Uterus (tissue), 4 donors: ENCODE measurements around the gene DOK6. TPM values are rescaled to one million over a fixed set of nuclear protein-coding genes. Genes with fewer than 3 reads are reported as not detected.

Experiments used
- DNase-seq, 2 donors: peaks; one replicate each; pipeline ENCODE4 v3.0.0-alpha.2; 2019 to 2020
- H3K27ac ChIP-seq, 2 donors: fragments of 200-600 bp; sonication (generic); 1 replicate in 1 of 2; 2 replicates in 1 of 2; pipeline ENCODE4 v1.5.1; 2016 to 2018
- H3K27me3 ChIP-seq, 2 donors: fragments of 200-600 bp; sonication (generic); one replicate each; pipeline ENCODE4 v1.5.1; 2018 to 2019; ENCODE audit warnings: control low read depth in 1 of 2
- H3K36me3 ChIP-seq, 2 donors: fragments of 200-600 bp; sonication (generic); one replicate each; pipeline ENCODE4 v1.5.1; 2019; ENCODE audit warnings: control low read depth in 1 of 2
- H3K4me1 ChIP-seq, 2 donors: fragments of 200-600 bp; sonication (generic); one replicate each; pipeline ENCODE4 v1.5.1; 2018 to 2019; ENCODE audit warnings: control low read depth in 1 of 2
- H3K4me3 ChIP-seq, 2 donors: fragments of 200-600 bp; sonication (generic); 1 replicate in 1 of 2; 2 replicates in 1 of 2; pipeline ENCODE4 v1.5.1; 2018 to 2019; ENCODE audit warnings: mild to moderate bottlenecking in 1 of 2
- H3K9me3 ChIP-seq, 2 donors: fragments of 200-600 bp; sonication (generic); one replicate each; pipeline ENCODE4 v1.5.1; 2019; ENCODE audit warnings: control low read depth in 1 of 2
- POLR2A ChIP-seq, 2 donors: fragments of 450-650 bp; IDR thresholded peaks; one replicate each; pipeline ENCODE4 v1.6.1; 2016; ENCODE audit warnings: antibody characterized with exemption in 2 of 2, mild to moderate bottlenecking in 1 of 2, moderate library complexity in 1 of 2
- intact Hi-C: fragments of 100-400 bp; cut with DNase I; formaldehyde crosslinking; loops from one replicate; pipeline ENCODE4 v1.15.1; 2023; ENCODE audit warnings: low total_unique reads
- total RNA-seq, 4 donors: library from RNA; depleted of rRNA in 3 of 4; stranded (reverse); fragments of >200 nt in 3 of 4; gene quantifications; one replicate each; pipeline versions ENCODE4 v1.1.0 to v1.2.4, GENCODE V29; 2014 to 2023
- TF ChIP-seq, protein P1 (sequence below), 4 experiments: fragments of 200-600 bp in 2 of 4; fragments of 450-650 bp in 2 of 4; sonication (generic) in 2 of 4; IDR thresholded peaks; one replicate each; pipeline ENCODE4 v1.5.1; 2016 to 2019; ENCODE audit warnings: antibody characterized with exemption in 4 of 4, mild to moderate bottlenecking in 2 of 4, moderate library complexity in 1 of 4
- donor health status: DM: yes; HTN: yes; CAD: no.

The DOK6 gene
- total RNA-seq, 4 donors from 2014 or later = 0.26 to 9.5 (median 1.4) TPM

DNA sequence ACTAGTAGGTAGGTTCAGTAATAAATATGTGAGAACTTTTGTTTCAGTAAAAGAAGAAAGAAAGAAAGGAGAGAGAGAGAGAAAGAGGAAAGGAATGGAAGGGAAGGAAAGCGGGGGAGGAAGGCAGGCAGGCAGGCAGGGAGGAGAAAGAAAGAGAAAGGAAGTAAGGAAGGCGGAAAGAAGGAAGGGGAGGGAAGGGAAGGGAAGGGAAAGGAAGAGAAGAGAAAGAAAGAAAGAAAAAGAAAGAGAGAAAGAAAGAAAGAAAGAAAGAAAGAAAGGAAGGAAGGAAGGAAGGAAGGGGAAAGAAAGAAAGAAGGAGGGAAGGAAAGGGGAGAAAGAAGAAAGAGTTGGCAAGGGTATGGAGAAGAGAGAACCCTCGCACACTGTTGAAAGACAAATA lies 479.4 kb downstream of the DOK6 start:
- no peak for TF ChIP-seq POLR2A (IDR thresholded peaks at IDR 0.05)
- TF ChIP-seq, protein P1, sequence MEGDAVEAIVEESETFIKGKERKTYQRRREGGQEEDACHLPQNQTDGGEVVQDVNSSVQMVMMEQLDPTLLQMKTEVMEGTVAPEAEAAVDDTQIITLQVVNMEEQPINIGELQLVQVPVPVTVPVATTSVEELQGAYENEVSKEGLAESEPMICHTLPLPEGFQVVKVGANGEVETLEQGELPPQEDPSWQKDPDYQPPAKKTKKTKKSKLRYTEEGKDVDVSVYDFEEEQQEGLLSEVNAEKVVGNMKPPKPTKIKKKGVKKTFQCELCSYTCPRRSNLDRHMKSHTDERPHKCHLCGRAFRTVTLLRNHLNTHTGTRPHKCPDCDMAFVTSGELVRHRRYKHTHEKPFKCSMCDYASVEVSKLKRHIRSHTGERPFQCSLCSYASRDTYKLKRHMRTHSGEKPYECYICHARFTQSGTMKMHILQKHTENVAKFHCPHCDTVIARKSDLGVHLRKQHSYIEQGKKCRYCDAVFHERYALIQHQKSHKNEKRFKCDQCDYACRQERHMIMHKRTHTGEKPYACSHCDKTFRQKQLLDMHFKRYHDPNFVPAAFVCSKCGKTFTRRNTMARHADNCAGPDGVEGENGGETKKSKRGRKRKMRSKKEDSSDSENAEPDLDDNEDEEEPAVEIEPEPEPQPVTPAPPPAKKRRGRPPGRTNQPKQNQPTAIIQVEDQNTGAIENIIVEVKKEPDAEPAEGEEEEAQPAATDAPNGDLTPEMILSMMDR (IDR thresholded peaks at IDR 0.05) = no peak
- H3K4me1 ChIP-seq = peaks cover 0 to 8% of the 10 kb centered on the region in 2 donors
- no peak overlapping the region for H3K27ac ChIP-seq
- H3K36me3 ChIP-seq = no peaks in the 10 kb centered on the region
- DNase-seq = no peak
- H3K27me3 ChIP-seq = no peaks in the 10 kb centered on the region
- no peaks in the 10 kb centered on the region for H3K9me3 ChIP-seq
- no peak overlapping the region for H3K4me3 ChIP-seq
- intact Hi-C loops = no loop called here

DNA sequence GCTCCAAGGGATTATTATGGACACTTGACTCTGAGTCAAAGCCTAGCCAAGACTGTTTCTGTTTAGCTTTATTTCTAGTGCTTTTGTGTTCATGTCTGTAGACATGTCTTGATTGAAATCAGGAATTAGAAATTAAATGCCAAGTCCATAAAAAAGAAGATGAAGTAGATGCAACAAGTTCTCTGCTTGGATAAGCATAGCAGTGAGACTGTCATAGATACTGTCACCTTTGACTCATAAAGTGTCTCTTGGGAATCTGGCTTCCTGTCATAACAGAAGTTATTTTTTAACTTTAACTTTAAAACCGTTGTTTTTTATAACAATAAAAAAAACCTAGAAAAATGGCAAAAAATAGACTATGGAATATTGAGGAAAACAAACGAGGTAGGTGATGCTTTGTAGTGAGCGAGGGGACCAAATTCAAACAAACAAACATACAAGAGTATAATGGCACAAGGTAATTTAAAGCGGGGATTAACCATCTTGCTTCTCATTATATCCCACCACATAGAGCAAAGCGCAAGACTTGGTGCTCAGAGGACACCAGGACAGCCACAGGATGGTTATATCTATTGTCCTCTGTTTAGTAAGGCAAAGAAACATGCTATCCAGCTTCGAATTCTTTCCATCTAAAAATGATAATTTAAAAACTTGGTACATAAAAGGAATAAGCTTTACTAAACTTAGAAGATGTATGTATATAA lies 482.4 kb downstream of the DOK6 start:
- intact Hi-C loops = no loop called here
- H3K9me3 ChIP-seq = no peaks in the 10 kb centered on the region
- peaks cover 0 to 8% of the 10 kb centered on the region in 2 donors for H3K4me1 ChIP-seq
- H3K4me3 ChIP-seq = no peak overlapping the region
- H3K27ac ChIP-seq = no peak overlapping the region
- no peak for TF ChIP-seq POLR2A (IDR thresholded peaks at IDR 0.05)
- TF ChIP-seq, protein P1 (IDR thresholded peaks at IDR 0.05) = no peak
- no peaks in the 10 kb centered on the region for H3K36me3 ChIP-seq
- DNase-seq = no peak
- H3K27me3 ChIP-seq = no peaks in the 10 kb centered on the region

DNA sequence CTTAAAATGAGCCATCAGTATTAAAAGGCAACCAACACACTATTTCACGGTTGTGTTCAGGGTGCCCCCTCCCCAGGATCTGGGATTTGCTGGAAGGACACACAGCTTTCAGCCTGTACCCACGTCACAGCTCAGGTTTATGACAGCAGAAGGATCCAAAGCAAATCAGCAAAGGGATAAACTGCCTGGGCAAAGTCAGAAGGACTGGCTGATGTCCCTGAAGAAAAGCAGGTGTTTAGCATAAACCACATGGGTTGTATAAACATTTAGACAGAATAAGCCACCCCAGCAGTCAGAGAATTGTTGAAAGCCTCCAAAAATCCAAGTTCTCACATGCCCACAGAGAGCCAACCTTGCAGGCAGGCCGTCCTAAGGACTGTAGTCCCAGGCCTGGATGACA lies 483.1 kb downstream of the DOK6 start:
- Histone ChIP-seq H3K4me3 (no peak overlapping the region), H3K9me3 (no peaks in the 10 kb centered on the region), H3K4me1 (peaks cover 0 to 8% of the 10 kb centered on the region in 2 donors), H3K27ac (no peak overlapping the region), H3K27me3 (no peaks in the 10 kb centered on the region), H3K36me3 (no peaks in the 10 kb centered on the region)
- intact Hi-C loops = no loop called here
- DNase-seq = no peak
- TF ChIP-seq, protein P1 (IDR thresholded peaks at IDR 0.05) = no peak
- no peak for TF ChIP-seq POLR2A (IDR thresholded peaks at IDR 0.05)

DNA sequence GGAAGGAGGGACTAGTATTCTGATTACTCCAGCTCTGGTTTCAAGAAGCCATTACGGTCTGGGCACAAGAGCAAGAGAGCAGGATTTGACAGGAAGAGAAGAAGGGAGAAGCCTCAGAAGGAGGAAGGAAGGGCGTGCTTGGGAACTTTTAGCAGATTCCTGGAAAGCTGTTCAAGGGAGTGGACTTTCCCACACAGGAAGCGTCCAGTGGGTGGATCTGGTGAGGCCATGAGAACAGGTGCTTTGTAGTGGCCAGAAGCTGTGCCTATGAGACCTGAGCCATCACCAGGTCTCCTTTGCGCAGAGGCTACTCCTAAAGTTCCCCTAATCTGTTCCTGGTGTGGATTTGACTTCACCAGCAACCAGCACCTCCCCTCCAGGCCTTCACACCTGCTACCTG lies 484.7 kb downstream of the DOK6 start:
- Histone ChIP-seq H3K4me3 (no peak overlapping the region), H3K4me1 (peaks cover 0 to 8% of the 10 kb centered on the region in 2 donors), H3K36me3 (no peaks in the 10 kb centered on the region), H3K27me3 (no peaks in the 10 kb centered on the region), H3K9me3 (no peaks in the 10 kb centered on the region), H3K27ac (no peak overlapping the region)
- TF ChIP-seq POLR2A (IDR thresholded peaks at IDR 0.05) = no peak
- TF ChIP-seq, protein P1 (IDR thresholded peaks at IDR 0.05) = no peak
- no peak for DNase-seq
- intact Hi-C loops = no loop called here

DNA sequence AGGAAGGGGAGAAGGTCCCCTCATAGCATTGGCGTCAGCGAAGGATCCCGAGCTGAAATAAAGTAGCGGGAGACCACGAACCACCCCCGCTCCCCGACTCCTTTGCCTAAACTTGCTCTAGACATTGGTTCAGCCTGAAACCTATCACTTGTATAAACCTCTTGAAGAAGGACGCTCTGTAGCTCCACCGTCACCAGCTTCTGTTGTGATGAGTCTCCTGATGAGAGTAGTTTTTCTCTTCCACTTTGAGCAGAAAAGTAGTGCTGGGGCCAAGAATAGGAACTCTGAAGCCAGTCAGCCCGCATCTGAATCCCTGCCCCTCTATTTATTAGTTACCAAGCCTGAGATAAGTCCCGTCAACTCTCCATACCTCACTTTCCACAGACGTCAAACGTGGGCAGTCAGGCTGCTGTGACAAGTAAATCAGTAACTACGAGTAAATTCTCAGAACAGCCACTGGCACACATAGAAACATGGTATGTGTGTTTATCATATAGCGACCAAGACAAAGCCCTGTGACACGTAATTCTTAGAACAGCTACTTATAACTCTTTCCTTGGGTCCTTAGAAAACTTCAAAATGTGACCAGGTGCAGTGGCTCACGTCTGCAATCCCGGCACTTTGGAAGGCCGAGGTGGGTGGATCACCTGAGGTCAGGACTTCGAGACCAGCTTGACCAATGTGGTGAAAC lies 485.3 kb downstream of the DOK6 start:
- intact Hi-C loops = no loop called here
- DNase-seq = no peak
- H3K27ac ChIP-seq = no peak overlapping the region
- no peaks in the 10 kb centered on the region for H3K9me3 ChIP-seq
- TF ChIP-seq, protein P1 (IDR thresholded peaks at IDR 0.05) = no peak
- no peak for TF ChIP-seq POLR2A (IDR thresholded peaks at IDR 0.05)
- no peaks in the 10 kb centered on the region for H3K27me3 ChIP-seq
- no peaks in the 10 kb centered on the region for H3K36me3 ChIP-seq
- H3K4me3 ChIP-seq = no peak overlapping the region
- peaks cover 0 to 8% of the 10 kb centered on the region in 2 donors for H3K4me1 ChIP-seq
